Fibroblast of lung (primary cell): ENCODE results near the gene SLC5A12.

ENCODE experiments used
- EZH2 ChIP-seq: IDR thresholded peaks from 2 replicates; pipeline ENCODE4 v1.5.1; 2012; ENCODE audit warnings: low read length, control low read depth, mild to moderate bottlenecking; ENCODE audit errors: missing control alignments
- TF ChIP-seq, protein P1 (sequence below), 2 donors: IDR thresholded peaks in 1 of 2; conservative IDR thresholded peaks in 1 of 2; 1 replicate in 1 of 2; 2 replicates in 1 of 2; pipeline ENCODE4 v1.5.1; 2011 to 2012; ENCODE audit warnings: low read length in 2 of 2, control low read depth in 1 of 2, inconsistent platforms in 1 of 2, low read depth in 1 of 2, mild to moderate bottlenecking in 1 of 2

DNA sequence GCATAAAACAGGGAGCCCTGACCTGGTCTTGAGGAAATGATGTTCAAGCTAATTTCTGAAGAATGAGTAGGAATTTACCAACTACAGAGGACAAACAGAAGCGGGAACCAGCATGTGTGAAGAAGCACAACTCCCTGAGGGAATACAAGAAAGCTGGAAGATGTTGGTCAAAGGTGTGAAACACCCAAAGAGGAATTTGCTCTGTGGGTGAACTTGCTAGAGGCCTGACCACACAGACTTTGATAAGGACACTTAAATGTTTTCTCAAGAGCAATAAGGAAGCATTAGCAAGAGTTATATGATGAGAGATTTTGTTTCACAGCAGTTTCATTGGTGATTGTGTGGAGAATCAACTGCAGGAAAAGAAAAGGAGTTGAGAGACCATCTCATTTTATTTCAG, 17.6 kb downstream of the SLC5A12 start:
- TF ChIP-seq, protein P1, sequence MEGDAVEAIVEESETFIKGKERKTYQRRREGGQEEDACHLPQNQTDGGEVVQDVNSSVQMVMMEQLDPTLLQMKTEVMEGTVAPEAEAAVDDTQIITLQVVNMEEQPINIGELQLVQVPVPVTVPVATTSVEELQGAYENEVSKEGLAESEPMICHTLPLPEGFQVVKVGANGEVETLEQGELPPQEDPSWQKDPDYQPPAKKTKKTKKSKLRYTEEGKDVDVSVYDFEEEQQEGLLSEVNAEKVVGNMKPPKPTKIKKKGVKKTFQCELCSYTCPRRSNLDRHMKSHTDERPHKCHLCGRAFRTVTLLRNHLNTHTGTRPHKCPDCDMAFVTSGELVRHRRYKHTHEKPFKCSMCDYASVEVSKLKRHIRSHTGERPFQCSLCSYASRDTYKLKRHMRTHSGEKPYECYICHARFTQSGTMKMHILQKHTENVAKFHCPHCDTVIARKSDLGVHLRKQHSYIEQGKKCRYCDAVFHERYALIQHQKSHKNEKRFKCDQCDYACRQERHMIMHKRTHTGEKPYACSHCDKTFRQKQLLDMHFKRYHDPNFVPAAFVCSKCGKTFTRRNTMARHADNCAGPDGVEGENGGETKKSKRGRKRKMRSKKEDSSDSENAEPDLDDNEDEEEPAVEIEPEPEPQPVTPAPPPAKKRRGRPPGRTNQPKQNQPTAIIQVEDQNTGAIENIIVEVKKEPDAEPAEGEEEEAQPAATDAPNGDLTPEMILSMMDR (conservative IDR thresholded peaks at IDR 0.05 in 1 of 2, IDR thresholded peaks at IDR 0.05 in 1 of 2; ENCODE audit: low read depth in 1 of 2, low read length in 2 of 2): no peak
- no peak for TF ChIP-seq EZH2
